Measurements from ENCODE around the gene TRAF3.

Gene TRAF3

GRCh38 chr14:102750376-102750775 is 26.9 kb upstream of the TRAF3 start:
- TF ChIP-seq CTCF (IDR thresholded peaks at IDR 0.05; ENCODE audit: insufficient read depth, low read length) (no peak), GABPA (IDR thresholded peaks at IDR 0.05; ENCODE audit: low read depth) (no peak), SPI1 (IDR thresholded peaks at IDR 0.05; ENCODE audit: borderline replicate concordance, low read depth) (no peak), REST (IDR thresholded peaks at IDR 0.05; ENCODE audit: insufficient replicate concordance, low read depth) (no peak), POLR2AphosphoS5 (IDR thresholded peaks at IDR 0.05; ENCODE audit: low read depth) (no peak)
- Histone ChIP-seq H3K4me3 (replicated peaks; ENCODE audit: insufficient read depth, low read length) (no peak overlapping the region), H3K27ac (replicated peaks) (no peak overlapping the region), H3K27me3 (ENCODE audit: insufficient read depth, poor library complexity, severe bottlenecking) (no peaks in the 10 kb centered on the region)
- no peak for DNase-seq (ENCODE audit: low read depth in 1 of 2, low spot score in 1 of 2)

- DNase-seq (ENCODE audit: low read depth in 1 of 2, low spot score in 1 of 2) = no peak
- no peaks in the 10 kb centered on the region for H3K27me3 ChIP-seq (ENCODE audit: insufficient read depth, poor library complexity, severe bottlenecking)
- no peak overlapping the region for H3K27ac ChIP-seq (replicated peaks)
- no peak for TF ChIP-seq POLR2AphosphoS5 (IDR thresholded peaks at IDR 0.05; ENCODE audit: low read depth)
- no peak for TF ChIP-seq CTCF (IDR thresholded peaks at IDR 0.05; ENCODE audit: insufficient read depth, low read length)
- no peak for TF ChIP-seq SPI1 (IDR thresholded peaks at IDR 0.05; ENCODE audit: borderline replicate concordance, low read depth)
- no peak for TF ChIP-seq REST (IDR thresholded peaks at IDR 0.05; ENCODE audit: insufficient replicate concordance, low read depth)
- no peak for TF ChIP-seq GABPA (IDR thresholded peaks at IDR 0.05; ENCODE audit: low read depth)
- H3K4me3 ChIP-seq (replicated peaks; ENCODE audit: insufficient read depth, low read length) = no peak overlapping the region
These were observed 26.2 kb upstream of the TRAF3 start for GRCh38 chr14:102751088-102751487.

GRCh38 chr14:102752239-102752847 is 24.9 kb upstream of the TRAF3 start:
- no peak overlapping the region for H3K27ac ChIP-seq (replicated peaks)
- no peak for TF ChIP-seq CTCF (IDR thresholded peaks at IDR 0.05; ENCODE audit: insufficient read depth, low read length)
- no peak for TF ChIP-seq REST (IDR thresholded peaks at IDR 0.05; ENCODE audit: insufficient replicate concordance, low read depth)
- TF ChIP-seq POLR2AphosphoS5 (IDR thresholded peaks at IDR 0.05; ENCODE audit: low read depth) = no peak
- TF ChIP-seq SPI1 (IDR thresholded peaks at IDR 0.05; ENCODE audit: borderline replicate concordance, low read depth) = no peak
- TF ChIP-seq GABPA (IDR thresholded peaks at IDR 0.05; ENCODE audit: low read depth) = no peak
- no peak for DNase-seq (ENCODE audit: low read depth in 1 of 2, low spot score in 1 of 2)
- H3K4me3 ChIP-seq (replicated peaks; ENCODE audit: insufficient read depth, low read length) = no peak overlapping the region
- H3K27me3 ChIP-seq (ENCODE audit: insufficient read depth, poor library complexity, severe bottlenecking) = no peaks in the 10 kb centered on the region

Measured in HL-60 (cell line).